Measurements from ENCODE around the gene FGD3. TPM values are rescaled to one million over a fixed set of nuclear protein-coding genes. Genes with fewer than 3 reads are reported as not detected.

The FGD3 gene
- total and polyA plus RNA-seq, 4 donors, result 1.6 to 6.2 (median 3.6) TPM

DNA sequence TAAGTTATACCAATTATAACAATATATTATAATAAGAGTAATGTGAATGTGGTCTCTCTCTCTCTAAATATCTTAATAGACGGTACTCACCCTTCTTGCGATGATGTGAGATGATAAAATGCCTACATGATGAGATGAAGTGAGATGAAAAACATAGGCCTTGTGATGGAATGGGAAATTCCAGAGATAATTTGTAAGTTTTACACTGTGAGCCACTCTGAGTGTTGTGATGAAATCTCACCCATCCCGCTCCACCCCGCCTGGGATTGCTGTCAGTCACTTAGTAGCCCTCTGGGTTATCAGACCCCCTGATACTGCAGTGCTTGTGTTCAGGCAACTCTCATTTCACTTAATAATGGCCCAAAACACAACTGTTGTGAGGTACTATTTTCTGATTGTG is 121.6 kb downstream of the FGD3 start:
- H3K36me3 ChIP-seq (ENCODE audit: control insufficient read depth in 4 of 4, insufficient read depth in 3 of 4, low read depth in 1 of 4, low read length in 3 of 4), result no peaks in the 10 kb centered on the region
- WGBS, result 96% methylated on average over 4 of the region's 4 CpGs

DNA sequence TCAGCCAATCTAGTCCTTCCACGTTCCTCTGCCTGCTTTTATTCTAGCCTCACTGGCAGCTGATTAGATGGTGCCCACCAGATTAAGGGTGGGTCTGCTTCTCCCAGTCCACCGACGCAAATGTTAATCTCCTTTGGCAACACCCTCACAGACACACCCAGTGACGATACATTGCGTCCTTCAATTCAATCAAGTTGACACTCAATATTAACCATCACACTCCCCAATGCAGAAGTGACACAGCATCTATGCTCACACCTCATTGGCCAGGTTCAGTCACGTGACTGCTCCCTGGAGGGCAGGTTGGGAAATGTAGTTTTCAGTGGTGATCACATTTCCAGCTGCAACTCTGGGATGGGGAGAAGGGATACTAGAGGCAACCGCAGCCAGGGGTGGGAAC is 124.1 kb downstream of the FGD3 start:
- peak; percentile 61 for DNase-seq (ENCODE audit: low spot score)
- Histone ChIP-seq H3K9me3 (ENCODE audit: control insufficient read depth in 4 of 4, low read length in 3 of 4) (no peaks in the 10 kb centered on the region), H3K27me3 (ENCODE audit: control insufficient read depth in 4 of 4, insufficient read depth in 4 of 4, low read length in 3 of 4) (no peaks in the 10 kb centered on the region), H3K9ac (ENCODE audit: low read depth in 1 of 2, low read length in 2 of 2) (no peak overlapping the region), H3K27ac (ENCODE audit: low read depth in 1 of 2, low read length in 2 of 2) (no peak overlapping the region), H3K4me1 (ENCODE audit: control insufficient read depth in 4 of 4, insufficient read depth in 4 of 4, low read length in 3 of 4) (peaks cover 3 to 11% (median 6%) of the 10 kb centered on the region in 4 donors), H3K36me3 (ENCODE audit: control insufficient read depth in 4 of 4, insufficient read depth in 3 of 4, low read depth in 1 of 4, low read length in 3 of 4) (no peaks in the 10 kb centered on the region), H3K4me3 (ENCODE audit: low read depth in 1 of 3, low read length in 3 of 3) (no peak overlapping the region)
- 90% methylated on average over 7 of the region's 7 CpGs for WGBS
- no peak for TF ChIP-seq HNF4A (conservative IDR thresholded peaks at IDR 0.05)
- no peak for TF ChIP-seq HNF4G (IDR thresholded peaks at IDR 0.05)
- no peak for TF ChIP-seq EGR1 (IDR thresholded peaks at IDR 0.05; ENCODE audit: low read depth in 2 of 2)
- no peak for TF ChIP-seq GABPA (IDR thresholded peaks at IDR 0.05 in 1 of 2, conservative IDR thresholded peaks at IDR 0.05 in 1 of 2)

More for the DNA sequence above, 121.6 kb downstream of the FGD3 start:
- no peak for DNase-seq (ENCODE audit: low spot score)
- TF ChIP-seq, protein P1, sequence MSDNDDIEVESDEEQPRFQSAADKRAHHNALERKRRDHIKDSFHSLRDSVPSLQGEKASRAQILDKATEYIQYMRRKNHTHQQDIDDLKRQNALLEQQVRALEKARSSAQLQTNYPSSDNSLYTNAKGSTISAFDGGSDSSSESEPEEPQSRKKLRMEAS (IDR thresholded peaks at IDR 0.05), result no peak
- TF ChIP-seq EGR1 (IDR thresholded peaks at IDR 0.05; ENCODE audit: low read depth in 2 of 2), result no peak
- TF ChIP-seq HNF4G (IDR thresholded peaks at IDR 0.05), result no peak
- TF ChIP-seq, protein P2, sequence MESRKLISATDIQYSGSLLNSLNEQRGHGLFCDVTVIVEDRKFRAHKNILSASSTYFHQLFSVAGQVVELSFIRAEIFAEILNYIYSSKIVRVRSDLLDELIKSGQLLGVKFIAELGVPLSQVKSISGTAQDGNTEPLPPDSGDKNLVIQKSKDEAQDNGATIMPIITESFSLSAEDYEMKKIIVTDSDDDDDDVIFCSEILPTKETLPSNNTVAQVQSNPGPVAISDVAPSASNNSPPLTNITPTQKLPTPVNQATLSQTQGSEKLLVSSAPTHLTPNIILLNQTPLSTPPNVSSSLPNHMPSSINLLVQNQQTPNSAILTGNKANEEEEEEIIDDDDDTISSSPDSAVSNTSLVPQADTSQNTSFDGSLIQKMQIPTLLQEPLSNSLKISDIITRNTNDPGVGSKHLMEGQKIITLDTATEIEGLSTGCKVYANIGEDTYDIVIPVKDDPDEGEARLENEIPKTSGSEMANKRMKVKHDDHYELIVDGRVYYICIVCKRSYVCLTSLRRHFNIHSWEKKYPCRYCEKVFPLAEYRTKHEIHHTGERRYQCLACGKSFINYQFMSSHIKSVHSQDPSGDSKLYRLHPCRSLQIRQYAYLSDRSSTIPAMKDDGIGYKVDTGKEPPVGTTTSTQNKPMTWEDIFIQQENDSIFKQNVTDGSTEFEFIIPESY (IDR thresholded peaks at IDR 0.05), result no peak
- TF ChIP-seq NR2F2 (IDR thresholded peaks at IDR 0.05), result no peak
- no peak for TF ChIP-seq JUND (IDR thresholded peaks at IDR 0.05)
- no peak for TF ChIP-seq SP1 (IDR thresholded peaks at IDR 0.05)
- TF ChIP-seq, protein P3, sequence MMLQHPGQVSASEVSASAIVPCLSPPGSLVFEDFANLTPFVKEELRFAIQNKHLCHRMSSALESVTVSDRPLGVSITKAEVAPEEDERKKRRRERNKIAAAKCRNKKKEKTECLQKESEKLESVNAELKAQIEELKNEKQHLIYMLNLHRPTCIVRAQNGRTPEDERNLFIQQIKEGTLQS (IDR thresholded peaks at IDR 0.05), result no peak
- TF ChIP-seq FOXA2 (IDR thresholded peaks at IDR 0.05), result no peak
- TF ChIP-seq RAD21 (IDR thresholded peaks at IDR 0.05), result no peak
- no peak for TF ChIP-seq HNF4A (conservative IDR thresholded peaks at IDR 0.05)
- TF ChIP-seq, protein P4, sequence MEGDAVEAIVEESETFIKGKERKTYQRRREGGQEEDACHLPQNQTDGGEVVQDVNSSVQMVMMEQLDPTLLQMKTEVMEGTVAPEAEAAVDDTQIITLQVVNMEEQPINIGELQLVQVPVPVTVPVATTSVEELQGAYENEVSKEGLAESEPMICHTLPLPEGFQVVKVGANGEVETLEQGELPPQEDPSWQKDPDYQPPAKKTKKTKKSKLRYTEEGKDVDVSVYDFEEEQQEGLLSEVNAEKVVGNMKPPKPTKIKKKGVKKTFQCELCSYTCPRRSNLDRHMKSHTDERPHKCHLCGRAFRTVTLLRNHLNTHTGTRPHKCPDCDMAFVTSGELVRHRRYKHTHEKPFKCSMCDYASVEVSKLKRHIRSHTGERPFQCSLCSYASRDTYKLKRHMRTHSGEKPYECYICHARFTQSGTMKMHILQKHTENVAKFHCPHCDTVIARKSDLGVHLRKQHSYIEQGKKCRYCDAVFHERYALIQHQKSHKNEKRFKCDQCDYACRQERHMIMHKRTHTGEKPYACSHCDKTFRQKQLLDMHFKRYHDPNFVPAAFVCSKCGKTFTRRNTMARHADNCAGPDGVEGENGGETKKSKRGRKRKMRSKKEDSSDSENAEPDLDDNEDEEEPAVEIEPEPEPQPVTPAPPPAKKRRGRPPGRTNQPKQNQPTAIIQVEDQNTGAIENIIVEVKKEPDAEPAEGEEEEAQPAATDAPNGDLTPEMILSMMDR (IDR thresholded peaks at IDR 0.05; ENCODE audit: low read depth, low read length, missing input control), result no peak
- TF ChIP-seq RXRA (IDR thresholded peaks at IDR 0.05), result no peak
- no peak for TF ChIP-seq FOXA1 (IDR thresholded peaks at IDR 0.05)
- TF ChIP-seq TAF1 (conservative IDR thresholded peaks at IDR 0.05), result no peak
- Histone ChIP-seq H3K27me3 (ENCODE audit: control insufficient read depth in 4 of 4, insufficient read depth in 4 of 4, low read length in 3 of 4) (no peaks in the 10 kb centered on the region), H3K27ac (ENCODE audit: low read depth in 1 of 2, low read length in 2 of 2) (no peak overlapping the region), H3K9ac (ENCODE audit: low read depth in 1 of 2, low read length in 2 of 2) (no peak overlapping the region), H3K4me1 (ENCODE audit: control insufficient read depth in 4 of 4, insufficient read depth in 4 of 4, low read length in 3 of 4) (peaks cover 3 to 11% (median 6%) of the 10 kb centered on the region in 4 donors), H3K9me3 (ENCODE audit: control insufficient read depth in 4 of 4, low read length in 3 of 4) (no peaks in the 10 kb centered on the region), H3K4me3 (ENCODE audit: low read depth in 1 of 3, low read length in 3 of 3) (no peak overlapping the region)

All from liver (tissue), 9 donors.